22Rv1 (cell line): ENCODE data around the gene VWA8.

ENCODE experiments used
- CTCF ChIP-seq: fragments of 450-650 bp; IDR thresholded peaks from 2 replicates; pipeline ENCODE4 v1.5.1; 2017; ENCODE audit warnings: mild to moderate bottlenecking
- ZFX ChIP-seq: fragments of 450-650 bp; IDR thresholded peaks from 2 replicates; pipeline ENCODE4 v1.6.1; 2017; ENCODE audit warnings: antibody characterized with exemption, borderline replicate concordance

GRCh38 chr13:41851351-41851750, 109.6 kb downstream of the VWA8 start:
- TF ChIP-seq CTCF (no peak), ZFX (no peak)
